Rectal smooth muscle tissue (tissue), 1 donor: ENCODE measurements around the gene GLOD4.
"Not testable (repeated sequence)": the region's sequence is repeated elsewhere in the genome, so short reads cannot be mapped to it uniquely, and the experiment has no call there.

Experiments
- H3K27ac ChIP-seq: one replicate; pipeline ENCODE4 v1.7.0; 2013; ENCODE audit warnings: low read depth, low read length, inconsistent platforms
- H3K27me3 ChIP-seq: one replicate; pipeline ENCODE4 v1.7.0; 2013; ENCODE audit warnings: low read length; ENCODE audit not compliant: control insufficient read depth, insufficient read depth
- H3K36me3 ChIP-seq: one replicate; pipeline ENCODE4 v1.7.0; 2013; ENCODE audit warnings: low read length; ENCODE audit not compliant: control insufficient read depth, insufficient read depth
- H3K4me1 ChIP-seq: one replicate; pipeline ENCODE4 v1.7.0; 2013; ENCODE audit warnings: low read length; ENCODE audit not compliant: control insufficient read depth, insufficient read depth
- H3K4me3 ChIP-seq: one replicate; pipeline ENCODE4 v1.7.0; 2013; ENCODE audit warnings: low read length
- H3K9ac ChIP-seq: one replicate; pipeline ENCODE4 v1.7.0; 2013; ENCODE audit warnings: low read length

Gene GLOD4

GRCh38 chr17:799261-799660, 17.2 kb upstream of the GLOD4 start:
- Histone ChIP-seq H3K36me3 (peaks cover 3% of the 10 kb centered on the region), H3K4me1 (peaks cover 4% of the 10 kb centered on the region), H3K27ac (no peak overlapping the region), H3K4me3 (no peak overlapping the region), H3K9ac (no peak overlapping the region), H3K27me3 (no peaks in the 10 kb centered on the region)

DNA sequence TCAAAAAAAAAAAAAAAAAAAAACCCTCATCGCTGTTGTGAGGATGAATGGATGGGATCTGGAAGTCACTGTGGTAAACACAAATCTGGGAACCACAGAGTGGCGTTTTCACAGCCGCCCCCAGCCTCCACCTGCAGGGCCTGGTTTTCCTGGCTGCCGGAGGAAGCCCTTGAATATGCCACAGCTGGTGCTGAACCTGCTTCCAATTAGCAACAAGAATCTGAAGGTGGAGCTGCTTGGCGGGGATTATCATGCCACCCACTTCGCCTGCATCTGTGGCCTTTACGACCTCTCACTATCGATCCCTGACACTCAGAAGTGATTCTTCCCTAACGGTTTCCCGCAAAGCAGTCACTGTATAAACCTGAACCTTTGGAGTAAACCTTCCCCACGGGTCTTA, 16.2 kb upstream of the GLOD4 start:
- Histone ChIP-seq H3K4me1 (peaks cover 4% of the 10 kb centered on the region), H3K36me3 (peaks cover under 1% of the 10 kb centered on the region), H3K9ac (no peak overlapping the region), H3K4me3 (no peak overlapping the region), H3K27ac (no peak overlapping the region), H3K27me3 (no peaks in the 10 kb centered on the region)

DNA sequence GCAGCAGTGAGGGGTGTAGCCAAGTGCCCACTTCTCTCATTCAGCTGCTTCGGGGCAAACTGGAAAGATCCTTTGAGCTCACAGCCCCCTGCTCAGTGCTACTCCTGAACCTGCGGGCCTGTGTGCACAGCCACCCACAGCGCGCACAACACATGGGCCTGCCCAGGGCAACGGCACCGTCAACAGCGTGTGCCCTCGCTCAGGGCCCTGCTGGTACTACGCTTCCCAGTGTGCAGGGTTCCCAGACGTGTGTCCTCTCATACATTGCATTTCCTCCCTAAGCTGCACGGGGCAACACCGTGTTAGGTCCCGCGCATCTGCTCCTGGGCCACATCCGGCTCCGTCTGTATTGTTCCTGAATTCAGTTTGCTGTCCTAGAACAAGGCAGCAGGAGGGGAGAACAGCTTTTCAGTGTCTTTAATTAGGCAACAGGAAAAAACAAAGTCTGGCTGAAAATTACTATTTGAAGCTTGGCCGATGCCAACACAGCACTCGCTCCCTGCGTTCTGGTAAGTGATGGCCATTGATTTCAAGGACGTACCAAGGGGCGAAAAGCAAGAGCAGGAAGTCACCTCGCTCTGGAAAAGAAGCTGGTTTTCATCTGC, 15.3 kb upstream of the GLOD4 start:
- peaks cover 8% of the 10 kb centered on the region for H3K4me1 ChIP-seq
- H3K27me3 ChIP-seq: no peaks in the 10 kb centered on the region
- H3K4me3 ChIP-seq: no peak overlapping the region
- H3K36me3 ChIP-seq: peaks cover 5% of the 10 kb centered on the region
- no peak overlapping the region for H3K9ac ChIP-seq
- H3K27ac ChIP-seq: no peak overlapping the region

DNA sequence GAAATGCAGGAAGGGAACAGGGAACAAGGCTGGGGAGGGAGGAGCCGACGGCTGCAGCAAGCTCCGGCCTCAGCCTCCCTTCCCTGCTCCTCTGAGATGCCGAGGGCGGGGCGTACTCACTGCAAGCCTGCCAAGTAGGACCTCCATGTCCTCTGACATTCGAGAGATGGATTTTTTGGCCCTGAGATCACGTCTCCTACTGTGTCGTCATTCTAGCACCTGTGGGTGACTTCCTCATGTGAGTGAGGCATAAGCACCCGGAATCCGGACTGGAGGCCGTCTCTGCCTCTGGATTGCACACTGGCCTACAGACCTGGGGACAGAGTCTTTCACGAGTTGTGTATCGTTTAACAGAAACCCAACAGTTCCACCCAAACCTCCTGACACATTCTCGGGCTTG, 14.5 kb upstream of the GLOD4 start:
- H3K27ac ChIP-seq: no peak overlapping the region
- peaks cover 8% of the 10 kb centered on the region for H3K36me3 ChIP-seq
- no peak overlapping the region for H3K9ac ChIP-seq
- peaks cover 9% of the 10 kb centered on the region for H3K4me1 ChIP-seq
- H3K27me3 ChIP-seq: no peaks in the 10 kb centered on the region
- H3K4me3 ChIP-seq: no peak overlapping the region

DNA sequence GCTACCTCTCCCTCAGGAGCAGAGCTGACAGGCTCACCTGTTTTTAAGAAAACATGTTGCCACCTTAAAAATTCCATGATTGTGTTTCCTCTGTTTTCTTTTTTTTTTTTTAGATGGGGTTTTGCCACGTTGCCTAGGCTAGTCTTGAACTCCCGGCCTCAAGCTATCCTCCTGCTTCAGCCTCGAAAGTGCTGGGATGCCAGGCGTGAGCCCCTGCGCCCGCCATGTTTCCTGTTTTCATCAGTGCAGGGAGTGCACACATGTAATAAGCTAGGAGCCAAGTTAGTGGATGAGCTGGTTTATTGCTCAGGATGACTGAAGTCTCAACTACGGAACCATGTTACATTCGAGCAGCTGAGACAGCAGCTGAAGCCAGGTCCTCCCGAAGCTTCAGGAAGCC, 13.6 kb upstream of the GLOD4 start:
- Histone ChIP-seq H3K27me3 (no peaks in the 10 kb centered on the region), H3K36me3 (peaks cover 8% of the 10 kb centered on the region), H3K9ac (no peak overlapping the region), H3K27ac (peak overlapping the region; percentile 58), H3K4me1 (peaks cover 9% of the 10 kb centered on the region), H3K4me3 (no peak overlapping the region)

DNA sequence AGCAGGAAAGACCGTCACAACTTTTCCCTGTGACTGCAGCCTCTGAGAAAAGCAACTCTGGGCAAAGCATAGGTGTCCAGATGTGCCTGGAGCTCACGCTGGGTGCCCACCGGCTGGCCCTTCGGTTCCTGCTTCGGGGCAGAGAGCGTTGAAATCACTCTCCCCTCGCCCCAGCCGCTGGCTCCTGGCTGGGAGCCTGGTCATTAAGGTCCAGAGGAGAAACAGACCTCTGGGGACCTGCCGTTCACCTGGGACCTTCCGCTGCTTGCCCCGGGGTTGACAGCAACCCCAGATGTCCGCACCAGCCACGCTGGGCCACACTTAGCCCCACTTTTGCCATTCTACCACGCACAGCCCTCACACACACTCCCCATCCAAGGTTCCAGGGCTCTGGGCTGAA, 13.2 kb upstream of the GLOD4 start:
- Histone ChIP-seq H3K9ac (no peak overlapping the region), H3K36me3 (peaks cover 8% of the 10 kb centered on the region), H3K27ac (peak overlapping the region; percentile 58), H3K4me1 (peaks cover 9% of the 10 kb centered on the region), H3K4me3 (peak overlapping the region; percentile 44), H3K27me3 (no peaks in the 10 kb centered on the region)

DNA sequence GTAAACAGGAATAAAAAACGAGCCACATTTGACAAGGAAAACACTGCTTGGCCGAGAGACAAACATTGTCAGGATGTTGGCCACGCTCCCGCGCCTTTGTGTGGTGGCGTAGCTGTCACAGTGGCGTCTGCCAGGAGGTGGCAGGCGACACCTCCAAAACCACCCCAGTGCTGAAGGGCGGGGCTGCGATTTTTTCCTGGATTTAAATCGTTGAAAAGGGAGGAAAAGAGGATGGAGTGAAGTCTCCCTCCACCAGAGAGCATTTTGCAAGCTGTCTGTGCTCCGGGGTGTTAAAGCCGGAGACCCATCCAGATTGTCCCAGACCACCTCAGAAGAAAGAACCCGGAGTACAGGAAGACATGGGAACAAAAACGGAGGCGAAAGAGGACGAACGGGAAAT, 12.8 kb upstream of the GLOD4 start:
- peaks cover 9% of the 10 kb centered on the region for H3K4me1 ChIP-seq

DNA sequence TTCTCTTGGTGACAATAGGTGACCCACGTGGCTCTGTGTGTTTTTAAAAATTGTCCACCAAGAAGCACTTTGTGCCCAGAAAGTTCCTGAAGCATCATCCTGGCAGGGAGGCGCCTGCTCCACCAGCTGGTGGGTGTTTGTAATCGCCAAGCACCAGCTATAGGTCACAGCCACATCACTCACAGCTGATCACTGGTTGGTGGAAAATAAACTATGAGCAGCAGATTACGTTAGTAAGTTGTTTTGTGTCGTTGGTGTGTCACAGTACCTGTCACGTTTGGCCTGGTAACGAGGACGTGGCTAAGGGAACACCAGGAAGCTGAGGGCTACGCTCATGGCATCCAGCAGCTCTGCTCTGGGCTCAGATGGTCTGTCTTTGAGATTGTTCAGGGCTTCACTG, 10.2 kb upstream of the GLOD4 start:
- H3K4me3 ChIP-seq: no peak overlapping the region
- H3K27me3 ChIP-seq: no peaks in the 10 kb centered on the region
- no peak overlapping the region for H3K9ac ChIP-seq
- H3K36me3 ChIP-seq: peaks cover 17% of the 10 kb centered on the region
- peaks cover 9% of the 10 kb centered on the region for H3K4me1 ChIP-seq
- H3K27ac ChIP-seq: no peak overlapping the region

More for the DNA sequence above, 12.8 kb upstream of the GLOD4 start:
- peak overlapping the region; percentile 44 for H3K4me3 ChIP-seq
- H3K9ac ChIP-seq: no peak overlapping the region
- H3K36me3 ChIP-seq: peaks cover 8% of the 10 kb centered on the region
- H3K27me3 ChIP-seq: no peaks in the 10 kb centered on the region
- H3K27ac ChIP-seq: peak overlapping the region; percentile 58

GRCh38 chr17:791829-792228, 9.7 kb upstream of the GLOD4 start:
- Histone ChIP-seq H3K4me3 (no peak overlapping the region), H3K9ac (no peak overlapping the region), H3K27me3 (no peaks in the 10 kb centered on the region), H3K4me1 (peaks cover 9% of the 10 kb centered on the region), H3K27ac (no peak overlapping the region), H3K36me3 (peaks cover 17% of the 10 kb centered on the region)

- not testable (repeated sequence) for H3K9ac ChIP-seq, H3K4me3 ChIP-seq, H3K27ac ChIP-seq, H3K4me1 ChIP-seq, H3K27me3 ChIP-seq
- H3K36me3 ChIP-seq: peaks cover 17% of the 10 kb centered on the region
Observed at GRCh38 chr17:790874-791247, 8.8 kb upstream of the GLOD4 start.

GRCh38 chr17:789931-790873, 8.1 kb upstream of the GLOD4 start:
- not testable (repeated sequence) for H3K4me3 ChIP-seq, H3K4me1 ChIP-seq, H3K27ac ChIP-seq, H3K9ac ChIP-seq, H3K27me3 ChIP-seq
- H3K36me3 ChIP-seq: peaks cover 17% of the 10 kb centered on the region

DNA sequence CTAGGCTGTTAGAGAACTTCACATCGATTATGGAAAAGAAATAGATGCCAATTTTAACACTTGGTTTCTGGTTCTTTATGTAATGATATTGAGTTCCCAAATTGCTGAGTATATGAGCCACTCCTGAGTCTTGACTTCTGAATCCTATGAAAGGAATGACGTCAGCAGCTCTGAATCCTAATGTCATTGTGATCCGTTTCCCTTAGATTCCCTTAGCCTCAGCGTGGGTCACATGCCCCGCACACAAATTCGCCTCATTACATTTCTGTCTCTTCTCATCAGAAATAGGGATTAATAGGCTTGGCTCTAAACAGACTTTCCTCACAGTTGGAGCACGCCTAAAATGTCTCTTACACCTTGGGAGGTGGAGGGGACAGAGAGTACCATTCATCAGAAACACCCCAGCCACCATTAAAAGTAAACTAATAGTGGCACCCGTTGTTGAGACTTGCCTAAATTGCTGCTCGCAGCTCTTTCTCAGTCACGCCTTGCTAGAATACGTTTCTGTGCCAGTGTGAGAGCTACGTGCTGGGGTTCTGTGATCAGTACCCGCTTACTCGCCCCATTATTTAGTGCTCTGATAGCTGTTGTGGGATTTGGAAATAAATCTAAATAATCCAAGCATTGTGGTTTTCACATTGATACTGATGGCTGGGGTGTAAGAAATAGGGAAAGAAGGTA, 7.2 kb upstream of the GLOD4 start:
- Histone ChIP-seq H3K27ac (no peak overlapping the region), H3K36me3 (peaks cover 17% of the 10 kb centered on the region)

More for the DNA sequence above, 7.2 kb upstream of the GLOD4 start:
- H3K27me3 ChIP-seq: no peaks in the 10 kb centered on the region
- H3K9ac ChIP-seq: no peak overlapping the region
- no peak overlapping the region for H3K4me3 ChIP-seq
- H3K4me1 ChIP-seq: peaks cover 5% of the 10 kb centered on the region
